ENCODE data around the gene SORCS2.

SORCS2 gene

GRCh38 chr4:7299010-7299907 lies 106.9 kb downstream of the SORCS2 start:
- Histone ChIP-seq H3K4me1 (ENCODE audit: control insufficient read depth, insufficient read depth, low read length) (peaks cover 8% of the 10 kb centered on the region), H3K9ac (ENCODE audit: low read length in 2 of 2) (no peak overlapping the region), H3K27me3 (ENCODE audit: control insufficient read depth in 1 of 2, insufficient read depth in 2 of 2, low read length in 2 of 2) (peaks cover 0 to 4% of the 10 kb centered on the region in 2 donors), H3K36me3 (ENCODE audit: control insufficient read depth in 2 of 2, insufficient read depth in 2 of 2, low read length in 2 of 2) (no peaks in the 10 kb centered on the region), H3K9me3 (ENCODE audit: control insufficient read depth in 2 of 2, low read length in 2 of 2) (no peaks in the 10 kb centered on the region), H3K27ac (ENCODE audit: low read length) (no peak overlapping the region), H3K4me3 (ENCODE audit: low read length in 2 of 2) (no peak overlapping the region)

GRCh38 chr4:7299908-7300710 lies 107.8 kb downstream of the SORCS2 start:
- Histone ChIP-seq H3K27ac (ENCODE audit: low read length) (no peak overlapping the region), H3K36me3 (ENCODE audit: control insufficient read depth in 2 of 2, insufficient read depth in 2 of 2, low read length in 2 of 2) (no peaks in the 10 kb centered on the region), H3K9me3 (ENCODE audit: control insufficient read depth in 2 of 2, low read length in 2 of 2) (no peaks in the 10 kb centered on the region), H3K4me3 (ENCODE audit: low read length in 2 of 2) (no peak overlapping the region), H3K27me3 (ENCODE audit: control insufficient read depth in 1 of 2, insufficient read depth in 2 of 2, low read length in 2 of 2) (peaks cover 0 to 4% of the 10 kb centered on the region in 2 donors), H3K4me1 (ENCODE audit: control insufficient read depth, insufficient read depth, low read length) (peaks cover 7% of the 10 kb centered on the region), H3K9ac (ENCODE audit: low read length in 2 of 2) (no peak overlapping the region)

DNA sequence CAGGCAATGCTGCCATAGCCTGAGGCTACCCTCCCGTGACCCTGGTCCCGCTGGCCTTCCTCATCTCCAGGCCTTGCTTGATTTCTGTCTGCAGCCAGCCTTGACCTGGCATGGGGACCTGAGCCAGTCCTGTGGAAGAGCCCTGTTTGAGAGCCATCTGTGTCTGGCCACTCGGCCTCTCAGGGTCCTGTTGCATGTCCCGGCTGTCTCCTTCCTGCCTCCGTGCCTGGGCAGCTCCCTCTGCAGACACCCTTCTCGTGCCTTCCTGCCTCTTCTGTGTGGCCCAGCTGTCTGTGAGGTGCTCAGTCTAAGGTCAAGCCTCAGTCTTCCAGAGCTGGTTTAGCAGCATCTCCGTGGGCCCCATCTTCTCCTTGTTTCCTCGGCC lies 108.4 kb downstream of the SORCS2 start:
- H3K9ac ChIP-seq (ENCODE audit: low read length in 2 of 2), result no peak overlapping the region

DNA sequence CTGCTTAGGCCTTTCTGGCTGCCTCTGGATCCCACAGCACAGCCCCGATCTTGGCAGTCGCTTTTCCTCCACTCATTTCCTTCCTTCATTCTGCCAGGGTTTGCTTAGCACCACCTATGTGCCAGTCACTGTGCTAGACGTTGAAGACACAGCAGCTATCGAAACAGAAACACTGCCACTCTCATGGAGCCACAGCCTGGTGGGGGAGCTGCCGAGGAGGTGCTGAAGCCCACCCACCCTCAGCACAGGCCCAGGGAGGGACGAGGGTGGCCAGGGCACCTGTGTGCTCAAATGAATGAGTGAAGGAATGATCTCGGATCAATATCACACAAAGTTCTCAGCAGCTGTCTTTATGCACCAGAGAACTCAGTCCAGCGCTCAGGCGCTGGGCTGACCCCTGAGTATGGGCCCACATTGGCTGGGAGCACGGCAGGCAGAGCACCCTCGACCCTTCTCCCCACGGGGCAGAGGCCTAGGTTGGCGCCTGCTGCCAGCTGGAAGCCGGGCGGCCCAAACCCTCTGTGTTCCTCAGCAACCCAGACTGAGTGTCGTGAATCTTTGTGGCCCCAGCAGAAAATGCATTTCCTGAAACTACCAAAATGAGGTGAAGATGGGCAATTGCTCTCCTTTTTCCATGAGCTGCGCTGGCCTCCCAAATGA lies 108.9 kb downstream of the SORCS2 start:
- H3K27ac ChIP-seq (ENCODE audit: low read length), result no peak overlapping the region
- no peak overlapping the region for H3K9ac ChIP-seq (ENCODE audit: low read length in 2 of 2)
- H3K36me3 ChIP-seq (ENCODE audit: control insufficient read depth in 2 of 2, insufficient read depth in 2 of 2, low read length in 2 of 2), result no peaks in the 10 kb centered on the region

More for the DNA sequence above, 108.4 kb downstream of the SORCS2 start:
- H3K4me3 ChIP-seq (ENCODE audit: low read length in 2 of 2), result no peak overlapping the region
- H3K4me1 ChIP-seq (ENCODE audit: control insufficient read depth, insufficient read depth, low read length), result peaks cover 1% of the 10 kb centered on the region
- no peak overlapping the region for H3K27ac ChIP-seq (ENCODE audit: low read length)
- no peaks in the 10 kb centered on the region for H3K36me3 ChIP-seq (ENCODE audit: control insufficient read depth in 2 of 2, insufficient read depth in 2 of 2, low read length in 2 of 2)
- H3K9me3 ChIP-seq (ENCODE audit: control insufficient read depth in 2 of 2, low read length in 2 of 2), result no peaks in the 10 kb centered on the region
- peaks cover 0 to 2% of the 10 kb centered on the region in 2 donors for H3K27me3 ChIP-seq (ENCODE audit: control insufficient read depth in 1 of 2, insufficient read depth in 2 of 2, low read length in 2 of 2)

DNA sequence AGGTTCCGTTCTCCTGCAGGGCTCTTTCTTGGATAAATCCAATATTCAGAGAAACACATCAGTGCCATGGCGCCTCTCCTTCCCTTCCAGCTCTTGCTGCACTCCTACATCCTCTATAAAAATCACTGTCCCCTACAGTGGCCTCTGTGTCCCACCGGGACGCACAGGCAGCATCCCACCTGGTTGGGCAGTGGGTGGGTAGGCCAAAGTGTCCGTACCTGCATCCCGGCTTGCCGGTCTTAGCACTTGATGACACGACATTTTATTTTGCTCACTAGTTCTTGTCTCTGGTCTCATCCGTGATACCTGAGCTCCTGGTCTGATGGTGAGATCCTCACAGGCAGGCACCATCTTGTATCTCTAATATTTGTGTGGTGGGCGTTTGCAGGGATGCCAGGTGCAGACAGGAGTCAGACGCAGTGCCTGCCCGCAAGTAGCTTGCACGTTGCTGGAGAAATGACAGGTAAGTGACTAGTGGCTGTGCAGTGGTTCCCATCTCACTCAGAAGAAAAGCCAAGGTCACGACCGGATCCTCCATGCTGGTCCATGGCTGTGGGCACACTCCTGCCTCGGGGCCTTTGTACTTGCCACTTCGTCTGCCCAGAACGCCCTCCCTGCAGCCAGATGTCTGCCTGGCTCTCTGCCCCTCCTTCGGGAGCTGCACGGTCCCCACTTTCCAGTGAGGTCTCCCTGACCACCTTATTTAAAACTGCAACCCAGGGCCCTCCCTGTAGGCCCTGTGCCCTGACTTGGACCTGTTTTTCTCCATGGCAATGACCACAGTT lies 109.7 kb downstream of the SORCS2 start:
- H3K4me1 ChIP-seq (ENCODE audit: control insufficient read depth, insufficient read depth, low read length), result no peaks in the 10 kb centered on the region
- no peak overlapping the region for H3K9ac ChIP-seq (ENCODE audit: low read length in 2 of 2)
- no peaks in the 10 kb centered on the region for H3K9me3 ChIP-seq (ENCODE audit: control insufficient read depth in 2 of 2, low read length in 2 of 2)
- no peaks in the 10 kb centered on the region for H3K36me3 ChIP-seq (ENCODE audit: control insufficient read depth in 2 of 2, insufficient read depth in 2 of 2, low read length in 2 of 2)
- no peak overlapping the region for H3K27ac ChIP-seq (ENCODE audit: low read length)
- H3K4me3 ChIP-seq (ENCODE audit: low read length in 2 of 2), result no peak overlapping the region
- H3K27me3 ChIP-seq (ENCODE audit: control insufficient read depth in 1 of 2, insufficient read depth in 2 of 2, low read length in 2 of 2), result no peaks in the 10 kb centered on the region

More for the DNA sequence above, 108.9 kb downstream of the SORCS2 start:
- Histone ChIP-seq H3K4me1 (ENCODE audit: control insufficient read depth, insufficient read depth, low read length) (no peaks in the 10 kb centered on the region), H3K4me3 (ENCODE audit: low read length in 2 of 2) (no peak overlapping the region), H3K9me3 (ENCODE audit: control insufficient read depth in 2 of 2, low read length in 2 of 2) (no peaks in the 10 kb centered on the region), H3K27me3 (ENCODE audit: control insufficient read depth in 1 of 2, insufficient read depth in 2 of 2, low read length in 2 of 2) (no peaks in the 10 kb centered on the region)

DNA sequence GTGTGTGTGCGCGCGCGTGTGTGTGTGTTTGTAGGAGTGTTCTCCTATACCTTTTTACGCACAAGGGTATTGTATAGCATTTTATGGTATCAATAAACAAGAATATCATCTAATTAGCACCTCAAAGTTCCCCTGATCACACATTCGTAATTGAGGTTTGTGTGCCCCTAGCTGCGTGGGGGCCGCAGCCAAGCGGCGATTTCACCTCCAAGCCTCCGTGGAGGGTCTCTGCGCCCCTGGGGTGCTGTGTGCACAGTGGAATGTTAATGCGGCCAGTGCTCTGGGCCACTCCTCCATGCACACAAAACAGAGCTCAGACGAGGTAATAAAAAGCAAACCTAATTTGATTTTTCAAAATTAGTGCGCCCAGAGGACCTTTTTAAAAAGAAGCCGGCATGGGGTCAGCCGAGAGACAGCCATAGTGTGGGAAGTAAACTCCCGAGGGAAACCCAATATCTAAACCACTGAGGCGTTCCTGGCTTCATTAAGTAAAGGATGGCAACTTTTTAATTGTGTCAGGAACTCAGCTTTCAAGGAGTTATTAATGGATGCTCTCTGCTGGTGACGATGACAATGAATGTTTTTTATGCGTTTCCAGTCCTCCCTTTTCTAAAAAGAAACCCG lies 110.6 kb downstream of the SORCS2 start:
- Histone ChIP-seq H3K36me3 (ENCODE audit: control insufficient read depth in 2 of 2, insufficient read depth in 2 of 2, low read length in 2 of 2) (no peaks in the 10 kb centered on the region), H3K27me3 (ENCODE audit: control insufficient read depth in 1 of 2, insufficient read depth in 2 of 2, low read length in 2 of 2) (no peaks in the 10 kb centered on the region), H3K9ac (ENCODE audit: low read length in 2 of 2) (no peak overlapping the region), H3K9me3 (ENCODE audit: control insufficient read depth in 2 of 2, low read length in 2 of 2) (no peaks in the 10 kb centered on the region), H3K4me1 (ENCODE audit: control insufficient read depth, insufficient read depth, low read length) (no peaks in the 10 kb centered on the region), H3K27ac (ENCODE audit: low read length) (no peak overlapping the region), H3K4me3 (ENCODE audit: low read length in 2 of 2) (no peak overlapping the region)

DNA sequence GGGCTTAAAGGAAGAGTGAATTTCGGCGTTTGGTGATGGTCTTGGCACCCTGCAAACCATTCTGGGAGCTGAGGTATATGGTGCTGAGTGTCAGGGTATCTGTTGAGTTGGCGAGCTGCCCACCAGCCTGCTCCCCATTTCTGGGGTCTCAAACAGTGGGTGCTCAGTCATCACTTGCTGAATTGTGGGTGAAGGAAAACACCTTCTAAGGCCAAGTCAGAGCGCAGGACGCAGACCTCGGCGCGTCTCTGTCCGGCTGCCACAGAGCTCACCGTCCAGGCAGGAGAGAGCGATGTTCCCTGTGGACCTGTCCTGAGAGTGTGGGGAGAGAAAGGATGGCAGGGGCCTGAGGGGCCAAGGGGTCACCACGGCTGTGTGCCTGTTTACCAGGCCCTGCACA lies 111.2 kb downstream of the SORCS2 start:
- Histone ChIP-seq H3K4me3 (ENCODE audit: low read length in 2 of 2) (no peak overlapping the region), H3K27me3 (ENCODE audit: control insufficient read depth in 1 of 2, insufficient read depth in 2 of 2, low read length in 2 of 2) (no peaks in the 10 kb centered on the region), H3K36me3 (ENCODE audit: control insufficient read depth in 2 of 2, insufficient read depth in 2 of 2, low read length in 2 of 2) (no peaks in the 10 kb centered on the region), H3K27ac (ENCODE audit: low read length) (no peak overlapping the region), H3K9ac (ENCODE audit: low read length in 2 of 2) (no peak overlapping the region), H3K9me3 (ENCODE audit: control insufficient read depth in 2 of 2, low read length in 2 of 2) (no peaks in the 10 kb centered on the region), H3K4me1 (ENCODE audit: control insufficient read depth, insufficient read depth, low read length) (no peaks in the 10 kb centered on the region)

GRCh38 chr4:7304436-7304835 lies 112.1 kb downstream of the SORCS2 start:
- H3K36me3 ChIP-seq (ENCODE audit: control insufficient read depth in 2 of 2, insufficient read depth in 2 of 2, low read length in 2 of 2), result no peaks in the 10 kb centered on the region
- no peak overlapping the region for H3K27ac ChIP-seq (ENCODE audit: low read length)
- H3K9me3 ChIP-seq (ENCODE audit: control insufficient read depth in 2 of 2, low read length in 2 of 2), result no peaks in the 10 kb centered on the region
- H3K27me3 ChIP-seq (ENCODE audit: control insufficient read depth in 1 of 2, insufficient read depth in 2 of 2, low read length in 2 of 2), result no peaks in the 10 kb centered on the region
- H3K9ac ChIP-seq (ENCODE audit: low read length in 2 of 2), result no peak overlapping the region
- H3K4me3 ChIP-seq (ENCODE audit: low read length in 2 of 2), result no peak overlapping the region
- peaks cover 4% of the 10 kb centered on the region for H3K4me1 ChIP-seq (ENCODE audit: control insufficient read depth, insufficient read depth, low read length)

DNA sequence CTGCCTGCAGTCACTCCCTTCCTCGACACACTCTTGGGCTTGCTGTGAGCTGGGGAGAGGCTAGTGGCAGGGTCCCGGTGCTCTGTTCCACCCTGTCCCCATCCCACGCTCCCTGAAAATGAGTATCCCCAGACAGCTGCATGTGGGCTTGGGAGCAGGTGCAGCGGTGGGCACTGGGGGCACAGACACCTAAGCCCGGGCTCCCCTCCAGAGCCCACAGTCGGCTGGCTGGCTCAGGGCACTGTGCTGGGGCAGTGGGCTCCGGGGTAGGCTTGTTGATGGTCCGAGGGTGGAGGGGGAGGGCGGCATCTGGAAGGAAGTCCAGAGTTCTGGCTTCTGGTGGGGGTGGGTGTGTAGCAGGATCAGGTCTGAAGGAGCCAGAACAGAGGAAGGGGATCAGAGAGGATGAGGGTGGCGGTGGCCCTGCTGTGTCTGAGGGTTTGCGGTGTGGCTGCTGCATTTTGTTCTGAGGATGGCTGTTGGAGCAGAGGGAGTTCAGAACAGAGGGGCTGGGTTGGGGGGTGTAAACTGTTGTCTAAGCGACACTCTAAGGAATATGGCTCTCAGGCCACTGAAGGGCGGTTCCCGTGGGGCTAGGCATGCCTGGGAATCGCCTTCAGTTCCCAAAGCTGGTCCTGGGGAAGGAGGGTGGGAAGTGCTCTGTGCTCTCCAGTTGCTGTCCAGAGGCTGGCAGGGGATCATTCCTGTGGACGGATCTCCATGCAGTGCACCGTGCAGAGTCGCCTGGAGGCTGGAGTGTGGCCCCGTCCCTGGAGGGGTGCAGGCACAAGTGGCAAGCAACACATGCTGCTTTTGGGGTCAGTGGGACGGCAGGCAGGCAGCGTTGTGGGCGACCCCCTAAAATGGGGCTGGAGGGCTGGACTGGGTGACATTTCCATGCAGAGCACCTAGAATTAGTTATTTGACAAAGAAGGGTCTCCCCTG lies 114.0 kb downstream of the SORCS2 start:
- H3K36me3 ChIP-seq (ENCODE audit: control insufficient read depth in 2 of 2, insufficient read depth in 2 of 2, low read length in 2 of 2), result no peaks in the 10 kb centered on the region
- H3K4me1 ChIP-seq (ENCODE audit: control insufficient read depth, insufficient read depth, low read length), result peaks cover 7% of the 10 kb centered on the region
- H3K9ac ChIP-seq (ENCODE audit: low read length in 2 of 2), result no peak overlapping the region
- no peak overlapping the region for H3K27ac ChIP-seq (ENCODE audit: low read length)
- no peak overlapping the region for H3K4me3 ChIP-seq (ENCODE audit: low read length in 2 of 2)
- no peaks in the 10 kb centered on the region for H3K9me3 ChIP-seq (ENCODE audit: control insufficient read depth in 2 of 2, low read length in 2 of 2)
- no peaks in the 10 kb centered on the region for H3K27me3 ChIP-seq (ENCODE audit: control insufficient read depth in 1 of 2, insufficient read depth in 2 of 2, low read length in 2 of 2)

All from stomach smooth muscle (tissue), 2 donors.